AG09309 (cell line): ENCODE data around the gene ROR1.

Source experiments
- DNase-seq: peaks from one replicate; pipeline ENCODE4 v3.0.0-alpha.2; 2010; ENCODE audit warnings: low read depth
- H3K4me3 ChIP-seq: 2 replicates; pipeline ENCODE4 v1.5.1; 2011; ENCODE audit warnings: mild to moderate bottlenecking, low read depth, low read length, moderate library complexity; ENCODE audit not compliant: control insufficient read depth
- CTCF ChIP-seq: IDR thresholded peaks from 2 replicates; pipeline ENCODE4 v1.5.1; 2011; ENCODE audit warnings: mild to moderate bottlenecking, low read depth, low read length, inconsistent platforms; ENCODE audit not compliant: insufficient read depth, control insufficient read depth; ENCODE audit errors: missing control alignments

The ROR1 gene

DNA sequence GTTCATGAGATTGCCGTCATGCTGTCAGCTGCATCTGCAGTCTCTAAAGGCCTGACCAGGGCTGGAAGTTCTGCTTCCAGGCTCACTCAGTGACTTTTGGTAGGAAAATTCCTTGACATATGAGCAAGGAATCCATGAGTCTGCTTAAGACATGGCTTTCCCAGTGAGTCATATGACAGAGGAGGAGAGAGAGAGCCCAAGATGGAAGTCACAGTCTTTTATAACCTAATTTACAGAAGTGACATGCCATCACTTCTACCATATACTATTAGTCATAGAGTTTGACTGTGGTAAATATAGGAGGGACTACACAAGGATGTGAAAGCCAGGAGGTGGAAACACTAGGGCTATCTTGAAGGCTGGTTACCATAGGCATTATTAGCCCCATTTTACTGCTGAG is 115.2 kb downstream of the ROR1 start:
- TF ChIP-seq CTCF: no peak
- no peak overlapping the region for H3K4me3 ChIP-seq
- DNase-seq: no peak

GRCh38 chr1:63890468-63890867 is 116.7 kb downstream of the ROR1 start:
- H3K4me3 ChIP-seq: no peak overlapping the region
- no peak for DNase-seq
- no peak for TF ChIP-seq CTCF

DNA sequence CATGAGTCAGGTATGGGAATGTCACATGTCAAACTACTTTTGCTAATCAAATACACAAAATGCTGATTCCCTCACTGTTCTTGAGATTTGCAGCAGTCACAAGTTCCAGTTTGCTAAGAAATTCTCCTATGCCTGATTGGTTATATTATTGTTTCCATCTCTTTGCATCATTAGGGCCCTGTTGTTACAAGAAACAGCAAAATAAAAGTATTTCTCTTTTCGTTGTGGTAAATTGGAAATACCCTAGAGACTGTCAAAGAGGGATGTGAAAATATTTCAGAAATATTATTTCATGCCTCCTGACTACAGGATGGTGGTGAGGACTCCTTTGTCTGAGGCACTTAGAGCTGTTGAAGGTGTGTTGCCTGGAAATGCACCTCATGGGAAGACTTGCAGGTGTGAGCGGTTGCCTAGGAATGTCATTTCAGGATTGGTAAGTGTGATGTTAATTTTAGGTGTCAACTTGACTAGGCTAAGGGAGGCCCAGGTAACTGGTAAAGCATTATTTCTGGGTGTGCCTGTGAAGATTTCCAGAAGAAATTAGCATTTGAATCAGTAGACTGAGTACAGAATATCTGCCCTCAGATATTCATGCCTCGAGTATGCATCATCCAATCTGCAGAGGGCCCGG is 117.4 kb downstream of the ROR1 start:
- TF ChIP-seq CTCF: no peak
- DNase-seq: no peak
- no peak overlapping the region for H3K4me3 ChIP-seq

- no peak for DNase-seq
- no peak overlapping the region for H3K4me3 ChIP-seq
- TF ChIP-seq CTCF: no peak
Observed at GRCh38 chr1:63892632-63893395, 119.0 kb downstream of the ROR1 start.

GRCh38 chr1:63893976-63894375 is 120.2 kb downstream of the ROR1 start:
- TF ChIP-seq CTCF: no peak
- no peak overlapping the region for H3K4me3 ChIP-seq
- DNase-seq: no peak

- H3K4me3 ChIP-seq: no peak overlapping the region
- no peak for TF ChIP-seq CTCF
Observed at GRCh38 chr1:63894627-63895265, 120.9 kb downstream of the ROR1 start.

More at GRCh38 chr1:63894627-63895265, 120.9 kb downstream of the ROR1 start:
- DNase-seq: no peak
